ENCODE measurements around the gene CD44.

CD44 gene

DNA sequence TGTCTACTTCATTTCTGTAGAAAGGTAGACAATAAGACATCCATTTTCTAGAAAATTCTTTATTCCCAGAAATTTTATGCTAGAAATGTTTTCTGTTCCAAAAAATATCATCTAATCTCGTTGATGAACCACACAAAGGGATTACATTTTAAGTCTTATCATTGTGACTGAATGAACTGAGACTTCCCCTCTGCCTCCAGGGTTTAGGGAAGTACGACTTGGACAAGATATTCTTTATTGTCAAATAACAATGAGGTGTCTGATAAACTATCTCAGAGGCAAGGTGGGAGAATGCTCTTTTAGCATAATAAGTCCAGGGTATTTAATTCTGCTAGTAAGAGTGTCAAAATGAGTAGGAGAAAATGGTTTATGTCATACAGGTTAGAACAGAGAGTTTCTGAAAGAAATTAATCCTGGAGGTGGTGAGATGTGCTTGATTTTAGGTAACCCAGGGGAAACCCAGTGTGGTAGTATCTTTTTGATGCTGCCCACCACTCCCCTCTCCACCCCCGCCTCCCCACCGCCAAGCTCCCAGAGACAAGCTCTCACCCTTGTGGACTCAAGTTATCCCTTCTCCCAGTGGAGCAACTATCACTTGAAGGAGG lies 100.6 kb downstream of the CD44 start:
- TF ChIP-seq TCF12 (IDR thresholded peaks at IDR 0.05; ENCODE audit: low read depth) (no peak), ZBTB7A (IDR thresholded peaks at IDR 0.05; ENCODE audit: low read depth) (no peak), EP300 (IDR thresholded peaks at IDR 0.05; ENCODE audit: borderline replicate concordance) (no peak), CEBPB (IDR thresholded peaks at IDR 0.05) (no peak), MAX (IDR thresholded peaks at IDR 0.05) (no peak), YY1 (IDR thresholded peaks at IDR 0.05; ENCODE audit: low read depth) (no peak), TEAD4 (IDR thresholded peaks at IDR 0.05) (no peak), USF1 (IDR thresholded peaks at IDR 0.05) (no peak), TAF1 (IDR thresholded peaks at IDR 0.05; ENCODE audit: low read depth) (no peak), RAD21 (IDR thresholded peaks at IDR 0.05; ENCODE audit: low read depth) (no peak), EGR1 (IDR thresholded peaks at IDR 0.05) (no peak), CREB1 (IDR thresholded peaks at IDR 0.05; ENCODE audit: low read depth) (no peak), NFIC (IDR thresholded peaks at IDR 0.05) (no peak), FOXM1 (IDR thresholded peaks at IDR 0.05; ENCODE audit: borderline replicate concordance, low read depth) (no peak)
- TF ChIP-seq, protein P1, sequence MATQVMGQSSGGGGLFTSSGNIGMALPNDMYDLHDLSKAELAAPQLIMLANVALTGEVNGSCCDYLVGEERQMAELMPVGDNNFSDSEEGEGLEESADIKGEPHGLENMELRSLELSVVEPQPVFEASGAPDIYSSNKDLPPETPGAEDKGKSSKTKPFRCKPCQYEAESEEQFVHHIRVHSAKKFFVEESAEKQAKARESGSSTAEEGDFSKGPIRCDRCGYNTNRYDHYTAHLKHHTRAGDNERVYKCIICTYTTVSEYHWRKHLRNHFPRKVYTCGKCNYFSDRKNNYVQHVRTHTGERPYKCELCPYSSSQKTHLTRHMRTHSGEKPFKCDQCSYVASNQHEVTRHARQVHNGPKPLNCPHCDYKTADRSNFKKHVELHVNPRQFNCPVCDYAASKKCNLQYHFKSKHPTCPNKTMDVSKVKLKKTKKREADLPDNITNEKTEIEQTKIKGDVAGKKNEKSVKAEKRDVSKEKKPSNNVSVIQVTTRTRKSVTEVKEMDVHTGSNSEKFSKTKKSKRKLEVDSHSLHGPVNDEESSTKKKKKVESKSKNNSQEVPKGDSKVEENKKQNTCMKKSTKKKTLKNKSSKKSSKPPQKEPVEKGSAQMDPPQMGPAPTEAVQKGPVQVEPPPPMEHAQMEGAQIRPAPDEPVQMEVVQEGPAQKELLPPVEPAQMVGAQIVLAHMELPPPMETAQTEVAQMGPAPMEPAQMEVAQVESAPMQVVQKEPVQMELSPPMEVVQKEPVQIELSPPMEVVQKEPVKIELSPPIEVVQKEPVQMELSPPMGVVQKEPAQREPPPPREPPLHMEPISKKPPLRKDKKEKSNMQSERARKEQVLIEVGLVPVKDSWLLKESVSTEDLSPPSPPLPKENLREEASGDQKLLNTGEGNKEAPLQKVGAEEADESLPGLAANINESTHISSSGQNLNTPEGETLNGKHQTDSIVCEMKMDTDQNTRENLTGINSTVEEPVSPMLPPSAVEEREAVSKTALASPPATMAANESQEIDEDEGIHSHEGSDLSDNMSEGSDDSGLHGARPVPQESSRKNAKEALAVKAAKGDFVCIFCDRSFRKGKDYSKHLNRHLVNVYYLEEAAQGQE (IDR thresholded peaks at IDR 0.05; ENCODE audit: low read depth) = no peak

GRCh38 chr11:35241083-35241482 lies 102.1 kb downstream of the CD44 start:
- TF ChIP-seq, protein P1 (IDR thresholded peaks at IDR 0.05; ENCODE audit: low read depth) = no peak
- TF ChIP-seq YY1 (IDR thresholded peaks at IDR 0.05; ENCODE audit: low read depth) (no peak), NFIC (IDR thresholded peaks at IDR 0.05) (no peak), TCF12 (IDR thresholded peaks at IDR 0.05; ENCODE audit: low read depth) (no peak), TAF1 (IDR thresholded peaks at IDR 0.05; ENCODE audit: low read depth) (no peak), MAX (IDR thresholded peaks at IDR 0.05) (no peak), EGR1 (IDR thresholded peaks at IDR 0.05) (no peak), FOXM1 (IDR thresholded peaks at IDR 0.05; ENCODE audit: borderline replicate concordance, low read depth) (no peak), USF1 (IDR thresholded peaks at IDR 0.05) (no peak), CREB1 (IDR thresholded peaks at IDR 0.05; ENCODE audit: low read depth) (no peak), TEAD4 (IDR thresholded peaks at IDR 0.05) (no peak), EP300 (IDR thresholded peaks at IDR 0.05; ENCODE audit: borderline replicate concordance) (no peak), RAD21 (IDR thresholded peaks at IDR 0.05; ENCODE audit: low read depth) (no peak)

DNA sequence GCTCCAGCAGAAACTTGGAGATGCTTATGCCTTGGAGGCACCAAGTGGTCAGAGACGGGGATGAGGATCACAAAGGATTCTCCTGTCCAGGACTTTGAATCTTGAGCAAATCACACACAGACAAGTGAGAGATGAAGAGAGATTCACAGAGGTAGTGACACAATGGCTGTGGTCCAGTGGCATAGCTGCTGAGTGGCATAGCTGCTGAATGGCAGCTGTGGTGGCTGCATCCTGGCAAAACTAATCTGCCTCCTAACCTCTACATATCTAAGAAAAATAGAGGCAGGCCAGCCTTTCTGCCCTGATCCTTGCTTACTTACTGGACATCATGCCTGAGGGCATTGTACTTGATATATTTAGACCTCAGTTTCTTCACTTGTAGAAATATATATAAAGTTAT lies 102.6 kb downstream of the CD44 start:
- TF ChIP-seq, protein P1 (IDR thresholded peaks at IDR 0.05; ENCODE audit: low read depth) = no peak
- no peak for TF ChIP-seq CEBPB (IDR thresholded peaks at IDR 0.05)
- no peak for TF ChIP-seq EP300 (IDR thresholded peaks at IDR 0.05; ENCODE audit: borderline replicate concordance)
- TF ChIP-seq EGR1 (IDR thresholded peaks at IDR 0.05) = no peak
- no peak for TF ChIP-seq TCF12 (IDR thresholded peaks at IDR 0.05; ENCODE audit: low read depth)
- no peak for TF ChIP-seq NFIC (IDR thresholded peaks at IDR 0.05)
- TF ChIP-seq RAD21 (IDR thresholded peaks at IDR 0.05; ENCODE audit: low read depth) = no peak
- TF ChIP-seq YY1 (IDR thresholded peaks at IDR 0.05; ENCODE audit: low read depth) = no peak
- no peak for TF ChIP-seq FOXM1 (IDR thresholded peaks at IDR 0.05; ENCODE audit: borderline replicate concordance, low read depth)

GRCh38 chr11:35242412-35243242 lies 103.7 kb downstream of the CD44 start:
- no peak for TF ChIP-seq TCF12 (IDR thresholded peaks at IDR 0.05; ENCODE audit: low read depth)
- TF ChIP-seq EP300 (IDR thresholded peaks at IDR 0.05; ENCODE audit: borderline replicate concordance) = no peak
- no peak for TF ChIP-seq USF1 (IDR thresholded peaks at IDR 0.05)
- no peak for TF ChIP-seq NFIC (IDR thresholded peaks at IDR 0.05)
- no peak for TF ChIP-seq MAX (IDR thresholded peaks at IDR 0.05)
- no peak for TF ChIP-seq EGR1 (IDR thresholded peaks at IDR 0.05)
- TF ChIP-seq CREB1 (IDR thresholded peaks at IDR 0.05; ENCODE audit: low read depth) = no peak
- no peak for TF ChIP-seq CEBPB (IDR thresholded peaks at IDR 0.05)
- TF ChIP-seq TEAD4 (IDR thresholded peaks at IDR 0.05) = no peak
- TF ChIP-seq TAF1 (IDR thresholded peaks at IDR 0.05; ENCODE audit: low read depth) = no peak
- TF ChIP-seq FOXM1 (IDR thresholded peaks at IDR 0.05; ENCODE audit: borderline replicate concordance, low read depth) = no peak
- TF ChIP-seq, protein P1 (IDR thresholded peaks at IDR 0.05; ENCODE audit: low read depth) = no peak
- no peak for TF ChIP-seq ZBTB7A (IDR thresholded peaks at IDR 0.05; ENCODE audit: low read depth)
- TF ChIP-seq RAD21 (IDR thresholded peaks at IDR 0.05; ENCODE audit: low read depth) = no peak
- TF ChIP-seq YY1 (IDR thresholded peaks at IDR 0.05; ENCODE audit: low read depth) = no peak

Data from Ishikawa (cell line).